Measurements from ENCODE around the gene SCN8A. TPM values are rescaled to one million over a fixed set of nuclear protein-coding genes. Genes with fewer than 3 reads are reported as not detected.

Gene SCN8A
- total RNA-seq, 8 experiments from 2014 or later = 4.5 to 35.3 (median 14.4) TPM

DNA sequence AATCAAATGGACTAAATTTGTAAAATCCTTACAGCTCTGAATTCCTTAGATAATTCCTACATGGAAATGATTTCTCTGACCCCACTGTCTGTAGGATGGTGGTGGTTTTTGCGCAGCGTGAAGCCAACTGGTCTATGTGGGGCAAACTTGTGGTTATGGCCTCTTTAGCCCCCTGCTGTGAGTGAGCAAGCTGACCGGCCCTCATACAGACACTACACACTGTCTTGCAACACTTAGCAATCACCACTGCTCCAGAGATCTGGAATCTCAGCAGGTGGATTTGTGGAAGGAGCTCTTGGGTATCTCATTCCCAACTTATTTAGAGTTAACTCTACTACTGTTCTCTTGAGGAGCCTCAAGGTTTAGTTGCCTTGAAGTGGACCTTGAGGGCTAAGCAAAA, 70.2 kb downstream of the SCN8A start:
- no peak for ATAC-seq (replicated peaks in 6 of 8)
- WGBS, 10 experiments = 60 to 100% (median 91%) methylated on average over 1 to 3 of the region's 3 CpGs; no CpG with 5 or more reads in 2 of the 10 experiments
- Histone ChIP-seq H3K4me1 (replicated peaks in 1 of 2) (peaks cover under 1 to 2% of the 10 kb centered on the region in 2 donors), H3K4me3 (no peak overlapping the region), H3K27ac (no peak overlapping the region)
- in situ Hi-C loops (cut with MboI; ENCODE audit: low pct_unique_long_range_greater_than_20kb in 2 of 9, low sequenced_read_pairs in 9 of 9, unreplicated experiment in 9 of 9) = no loop called here

DNA sequence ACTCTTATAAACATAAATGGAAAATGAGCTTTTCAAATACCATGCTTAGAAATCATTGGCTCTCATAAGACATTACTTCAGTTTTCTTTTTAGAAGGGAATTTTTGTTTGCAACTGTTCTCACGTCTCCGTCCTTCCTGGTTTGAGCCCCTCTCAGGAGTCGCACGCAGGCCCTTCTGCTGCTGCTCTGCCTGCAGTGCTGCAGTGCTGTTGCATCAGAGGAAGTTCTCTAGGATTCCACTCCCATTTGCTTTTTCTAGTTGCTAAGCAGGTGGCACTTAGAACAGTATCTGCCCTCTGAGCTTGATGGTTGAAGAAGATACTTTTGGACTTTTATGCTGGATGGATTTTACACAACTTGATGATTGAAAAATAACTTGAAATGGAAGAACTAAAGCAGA, 70.8 kb downstream of the SCN8A start:
- peak in 2 of 8 experiments; percentile 38 to 53 for ATAC-seq (replicated peaks in 6 of 8)
- in situ Hi-C loops (cut with MboI; ENCODE audit: low pct_unique_long_range_greater_than_20kb in 2 of 9, low sequenced_read_pairs in 9 of 9, unreplicated experiment in 9 of 9) = no loop called here
- Histone ChIP-seq H3K27ac (no peak overlapping the region), H3K4me1 (replicated peaks in 1 of 2) (peaks cover 5 to 7% of the 10 kb centered on the region in 2 donors), H3K4me3 (no peak overlapping the region)
- WGBS, 10 experiments = 60 to 93% (median 82%) methylated on average over 1 to 4 of the region's 4 CpGs; no CpG with 5 or more reads in 2 of the 10 experiments

DNA sequence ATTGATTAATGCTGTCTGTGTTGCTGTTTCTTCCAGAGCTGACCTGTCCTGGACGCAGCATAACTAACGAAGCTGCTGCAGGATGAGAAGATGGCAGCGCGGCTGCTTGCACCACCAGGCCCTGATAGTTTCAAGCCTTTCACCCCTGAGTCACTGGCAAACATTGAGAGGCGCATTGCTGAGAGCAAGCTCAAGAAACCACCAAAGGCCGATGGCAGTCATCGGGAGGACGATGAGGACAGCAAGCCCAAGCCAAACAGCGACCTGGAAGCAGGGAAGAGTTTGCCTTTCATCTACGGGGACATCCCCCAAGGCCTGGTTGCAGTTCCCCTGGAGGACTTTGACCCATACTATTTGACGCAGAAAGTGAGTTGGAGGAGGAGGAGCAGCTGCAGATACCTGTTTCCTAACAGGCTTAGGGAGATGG, 71.7 kb downstream of the SCN8A start:
- in situ Hi-C loops (cut with MboI; ENCODE audit: low pct_unique_long_range_greater_than_20kb in 2 of 9, low sequenced_read_pairs in 9 of 9, unreplicated experiment in 9 of 9) = no loop called here
- Histone ChIP-seq H3K4me3 (no peak overlapping the region), H3K27ac (no peak overlapping the region), H3K4me1 (replicated peaks in 1 of 2) (peaks cover 5 to 13% of the 10 kb centered on the region in 2 donors)
- ATAC-seq (replicated peaks in 6 of 8) = no peak
- 88 to 100% (median 91%) methylated on average over 1 to 9 of the region's 11 CpGs; no CpG with 5 or more reads in 6 of the 10 experiments for WGBS, 10 experiments

GRCh38 chr12:51663390-51663789, 72.4 kb downstream of the SCN8A start:
- in situ Hi-C loops (cut with MboI; ENCODE audit: low pct_unique_long_range_greater_than_20kb in 2 of 9, low sequenced_read_pairs in 9 of 9, unreplicated experiment in 9 of 9) = no loop called here
- Histone ChIP-seq H3K4me1 (replicated peaks in 1 of 2) (peaks cover 5 to 13% of the 10 kb centered on the region in 2 donors), H3K4me3 (no peak overlapping the region), H3K27ac (no peak overlapping the region)
- ATAC-seq (replicated peaks in 6 of 8) = no peak

DNA sequence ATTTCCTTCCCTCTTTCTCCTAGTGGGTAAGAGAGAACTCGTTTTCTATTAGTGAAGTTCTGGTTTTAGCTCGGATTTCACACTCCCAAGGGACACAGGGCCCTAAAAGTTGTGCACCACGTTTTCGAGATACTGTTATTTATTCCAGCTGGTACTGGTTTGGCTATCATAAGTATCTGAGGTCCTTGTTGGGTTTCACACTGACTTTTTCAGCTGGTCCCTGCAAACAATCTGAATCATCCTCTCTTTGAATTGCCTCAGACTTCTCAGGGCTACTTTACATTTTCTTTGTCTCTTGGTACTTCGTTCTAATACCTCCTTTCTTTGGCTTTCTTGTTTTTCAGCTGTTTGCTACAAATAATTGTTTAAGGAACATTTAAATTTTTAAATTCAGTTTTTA, 75.7 kb downstream of the SCN8A start:
- WGBS, 10 experiments = 19 to 80% (median 40%) methylated on average over 1 to 5 of the region's 5 CpGs
- H3K4me1 ChIP-seq (replicated peaks in 1 of 2) = peaks cover 5 to 13% of the 10 kb centered on the region in 2 donors
- peak in 5 of 8 experiments; percentile 57 to 78 (median 66) for ATAC-seq (replicated peaks in 6 of 8)
- peak overlapping the region in 1 of 2 donors; percentile 52 for H3K27ac ChIP-seq
- no peak overlapping the region for H3K4me3 ChIP-seq
- in situ Hi-C loops (cut with MboI; ENCODE audit: low pct_unique_long_range_greater_than_20kb in 2 of 9, low sequenced_read_pairs in 9 of 9, unreplicated experiment in 9 of 9) = no loop called here

- H3K4me3 ChIP-seq = no peak overlapping the region
- H3K27ac ChIP-seq = no peak overlapping the region
- peaks cover 5 to 13% of the 10 kb centered on the region in 2 donors for H3K4me1 ChIP-seq (replicated peaks in 1 of 2)
- WGBS, 10 experiments = 95 to 100% (median 100%) methylated on average over 2 of the region's 2 CpGs; no CpG with 5 or more reads in 1 of the 10 experiments
- no peak for ATAC-seq (replicated peaks in 6 of 8)
- in situ Hi-C loops (cut with MboI; ENCODE audit: low pct_unique_long_range_greater_than_20kb in 2 of 9, low sequenced_read_pairs in 9 of 9, unreplicated experiment in 9 of 9) = no loop called here
Measured at GRCh38 chr12:51667269-51667668, 76.2 kb downstream of the SCN8A start.

DNA sequence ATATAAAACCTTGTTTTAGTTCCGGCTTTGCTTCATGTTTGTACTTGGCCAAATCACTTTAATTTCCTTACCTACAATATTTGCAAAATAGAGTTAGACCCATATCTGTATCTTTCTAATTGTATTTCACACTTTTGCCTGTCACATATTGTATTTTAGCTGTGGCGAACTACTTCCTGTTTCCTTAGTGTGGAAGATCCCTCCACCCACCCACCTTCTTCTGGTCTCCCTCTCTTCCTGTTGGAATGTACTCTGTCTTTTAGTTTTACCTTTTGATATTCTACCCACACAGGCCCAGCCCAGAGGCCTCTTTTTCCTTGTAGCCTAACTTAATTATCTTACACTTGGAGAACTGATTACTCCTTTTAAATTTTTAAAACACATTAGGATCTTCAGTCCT, 78.2 kb downstream of the SCN8A start:
- in situ Hi-C loops (cut with MboI; ENCODE audit: low pct_unique_long_range_greater_than_20kb in 2 of 9, low sequenced_read_pairs in 9 of 9, unreplicated experiment in 9 of 9) = no loop called here
- 93 to 100% (median 100%) methylated on average over 1 to 2 of the region's 2 CpGs for WGBS, 10 experiments
- Histone ChIP-seq H3K27ac (no peak overlapping the region), H3K4me1 (replicated peaks in 1 of 2) (peaks cover 5 to 13% of the 10 kb centered on the region in 2 donors), H3K4me3 (no peak overlapping the region)
- ATAC-seq (replicated peaks in 6 of 8) = no peak

DNA sequence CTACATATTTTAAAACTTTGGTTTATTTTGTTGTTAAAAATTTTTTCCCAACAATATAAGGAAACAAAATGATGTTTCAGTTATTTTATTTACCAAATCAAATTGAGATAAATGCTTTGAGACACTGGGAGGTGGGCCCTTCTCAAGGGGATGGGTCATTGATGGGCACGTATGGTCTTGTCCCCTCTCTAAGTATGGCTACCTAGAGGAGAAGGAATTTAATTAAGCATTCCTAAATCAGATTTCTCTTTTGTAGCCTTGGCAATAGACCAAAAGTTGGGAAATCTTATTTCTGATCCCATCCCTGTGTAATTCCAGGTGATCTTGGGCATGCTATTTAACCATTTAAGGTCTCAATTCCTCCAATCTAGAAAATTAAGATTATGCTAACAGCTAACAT, 79.0 kb downstream of the SCN8A start:
- in situ Hi-C loops (cut with MboI; ENCODE audit: low pct_unique_long_range_greater_than_20kb in 2 of 9, low sequenced_read_pairs in 9 of 9, unreplicated experiment in 9 of 9) = no loop called here
- peaks cover 5 to 13% of the 10 kb centered on the region in 2 donors for H3K4me1 ChIP-seq (replicated peaks in 1 of 2)
- ATAC-seq (replicated peaks in 6 of 8) = no peak
- no peak overlapping the region for H3K4me3 ChIP-seq
- no peak overlapping the region for H3K27ac ChIP-seq
- 83 to 100% (median 100%) methylated on average over 1 of the region's 1 CpG; no CpG with 5 or more reads in 4 of the 10 experiments for WGBS, 10 experiments

DNA sequence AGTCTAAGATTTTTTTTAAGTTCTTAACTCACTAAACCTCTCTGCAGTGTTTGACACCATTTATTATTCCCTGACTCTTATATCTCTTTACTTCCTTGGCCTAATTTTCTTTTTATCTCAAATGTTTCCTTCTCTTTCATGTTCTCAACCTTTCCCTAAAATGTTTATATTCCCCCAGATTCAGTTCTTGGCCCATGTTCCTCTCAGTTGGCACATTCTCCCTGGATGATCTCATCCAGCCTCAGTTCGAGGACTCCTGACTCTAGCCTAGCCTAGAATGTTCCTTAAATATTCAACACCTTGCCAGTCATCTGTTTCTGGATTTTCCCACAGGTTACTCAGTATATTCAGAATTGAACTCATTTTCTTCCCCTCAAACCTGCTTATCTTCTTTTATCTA, 81.3 kb downstream of the SCN8A start:
- 11 to 100% (median 75%) methylated on average over 1 of the region's 1 CpG; no CpG with 5 or more reads in 1 of the 10 experiments for WGBS, 10 experiments
- no peak for ATAC-seq (replicated peaks in 6 of 8)
- H3K4me3 ChIP-seq = no peak overlapping the region
- H3K27ac ChIP-seq = no peak overlapping the region
- in situ Hi-C loops (cut with MboI; ENCODE audit: low pct_unique_long_range_greater_than_20kb in 2 of 9, low sequenced_read_pairs in 9 of 9, unreplicated experiment in 9 of 9) = no loop called here
- peaks cover 0 to 9% of the 10 kb centered on the region in 2 donors for H3K4me1 ChIP-seq (replicated peaks in 1 of 2)

DNA sequence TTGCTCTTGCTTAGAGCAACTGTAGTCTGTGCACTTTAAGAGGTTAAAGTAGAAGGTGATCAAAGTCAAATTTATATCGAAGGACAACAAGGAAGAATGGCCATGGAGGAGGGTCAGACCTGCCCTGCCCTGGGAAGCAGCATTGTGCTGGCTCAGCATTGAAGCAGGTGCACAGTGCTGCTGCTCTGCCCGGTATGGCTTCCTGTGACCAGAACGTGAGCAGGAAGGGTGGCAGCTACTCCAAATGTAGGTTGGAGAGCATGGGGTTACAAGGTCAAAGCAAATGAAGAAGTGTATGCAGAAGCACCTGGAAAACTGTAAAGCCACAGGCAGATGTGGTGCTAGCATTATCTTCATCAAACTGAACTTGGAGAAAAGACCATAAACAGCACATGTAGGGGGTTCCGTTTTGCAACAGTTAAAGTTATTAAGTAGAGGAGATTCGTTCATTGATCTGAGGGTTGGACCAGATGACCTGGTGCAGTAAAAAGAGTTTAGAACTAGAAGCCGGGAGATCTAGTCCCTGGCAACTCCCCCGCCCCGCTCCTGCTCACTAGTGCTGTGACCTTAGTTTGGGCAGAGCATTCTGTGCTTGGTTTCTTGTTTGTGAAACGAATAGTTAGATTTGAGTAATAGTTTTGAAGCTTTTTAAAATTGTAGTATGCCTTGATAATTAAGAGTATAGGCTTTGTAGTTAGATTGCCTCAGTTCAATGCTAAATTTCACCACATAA, 84.2 kb downstream of the SCN8A start:
- Histone ChIP-seq H3K27ac (no peak overlapping the region), H3K4me3 (no peak overlapping the region), H3K4me1 (replicated peaks in 1 of 2) (peaks cover 0 to 15% of the 10 kb centered on the region in 2 donors)
- 50 to 100% (median 68%) methylated on average over 1 to 9 of the region's 9 CpGs for WGBS, 10 experiments
- in situ Hi-C loops (cut with MboI; ENCODE audit: low pct_unique_long_range_greater_than_20kb in 2 of 9, low sequenced_read_pairs in 9 of 9, unreplicated experiment in 9 of 9) = loop anchor here in 1 of 9 experiments (25.0 kb wide), 1 partner anchor 238 kb away; no protein-coding TSS in a partner anchor
- no peak for ATAC-seq (replicated peaks in 6 of 8)

- WGBS, 10 experiments = 13 to 100% (median 78%) methylated on average over 1 to 2 of the region's 2 CpGs
- Histone ChIP-seq H3K4me3 (no peak overlapping the region), H3K4me1 (replicated peaks in 1 of 2) (peaks cover 0 to 15% of the 10 kb centered on the region in 2 donors), H3K27ac (no peak overlapping the region)
- in situ Hi-C loops (cut with MboI; ENCODE audit: low pct_unique_long_range_greater_than_20kb in 2 of 9, low sequenced_read_pairs in 9 of 9, unreplicated experiment in 9 of 9) = loop anchor here in 1 of 9 experiments (25.0 kb wide), 1 partner anchor 240 kb away; no protein-coding TSS in a partner anchor
- ATAC-seq (replicated peaks in 6 of 8) = no peak
Measured at GRCh38 chr12:51676875-51677274, 85.8 kb downstream of the SCN8A start.

DNA sequence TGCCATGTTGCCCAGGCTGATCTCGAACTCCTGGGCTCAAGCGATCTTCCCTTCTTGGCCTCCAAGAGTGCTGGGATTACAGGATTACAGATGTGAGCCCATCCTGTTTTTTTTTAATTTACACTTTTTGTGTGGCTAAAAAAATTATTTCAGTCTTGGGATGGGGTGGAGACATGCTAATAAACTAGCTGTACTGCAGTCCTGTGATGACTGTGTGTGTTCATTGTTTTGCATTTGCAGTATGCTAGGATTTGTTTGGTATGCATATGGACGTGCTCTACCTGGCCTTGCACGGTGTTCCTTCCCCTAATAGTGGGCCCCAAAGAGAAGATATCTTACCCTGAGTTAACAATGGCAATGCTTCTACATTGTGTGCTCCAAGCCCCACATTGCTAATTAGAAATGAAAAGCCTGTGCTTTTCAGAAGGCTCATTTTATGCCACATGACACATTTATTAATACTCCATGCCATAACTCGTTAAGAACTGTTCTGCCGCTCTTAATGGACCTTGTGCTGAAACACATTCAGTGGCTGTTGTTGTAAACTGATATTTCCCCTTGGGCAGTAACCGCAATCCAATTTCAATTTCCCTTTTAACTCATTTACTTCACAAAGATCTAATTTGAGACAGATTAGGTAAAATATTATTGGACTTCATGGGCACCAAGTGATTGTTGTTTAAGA, 86.4 kb downstream of the SCN8A start:
- no peak overlapping the region for H3K27ac ChIP-seq
- peak in 5 of 8 experiments; percentile 26 to 89 (median 82) for ATAC-seq (replicated peaks in 6 of 8)
- no peak overlapping the region for H3K4me3 ChIP-seq
- peaks cover 0 to 16% of the 10 kb centered on the region in 2 donors for H3K4me1 ChIP-seq (replicated peaks in 1 of 2)
- WGBS, 10 experiments = 21 to 100% (median 83%) methylated on average over 1 to 7 of the region's 7 CpGs
- in situ Hi-C loops (cut with MboI; ENCODE audit: low pct_unique_long_range_greater_than_20kb in 2 of 9, low sequenced_read_pairs in 9 of 9, unreplicated experiment in 9 of 9) = loop anchor here in 1 of 9 experiments (25.0 kb wide), 1 partner anchor 240 kb away; no protein-coding TSS in a partner anchor

DNA sequence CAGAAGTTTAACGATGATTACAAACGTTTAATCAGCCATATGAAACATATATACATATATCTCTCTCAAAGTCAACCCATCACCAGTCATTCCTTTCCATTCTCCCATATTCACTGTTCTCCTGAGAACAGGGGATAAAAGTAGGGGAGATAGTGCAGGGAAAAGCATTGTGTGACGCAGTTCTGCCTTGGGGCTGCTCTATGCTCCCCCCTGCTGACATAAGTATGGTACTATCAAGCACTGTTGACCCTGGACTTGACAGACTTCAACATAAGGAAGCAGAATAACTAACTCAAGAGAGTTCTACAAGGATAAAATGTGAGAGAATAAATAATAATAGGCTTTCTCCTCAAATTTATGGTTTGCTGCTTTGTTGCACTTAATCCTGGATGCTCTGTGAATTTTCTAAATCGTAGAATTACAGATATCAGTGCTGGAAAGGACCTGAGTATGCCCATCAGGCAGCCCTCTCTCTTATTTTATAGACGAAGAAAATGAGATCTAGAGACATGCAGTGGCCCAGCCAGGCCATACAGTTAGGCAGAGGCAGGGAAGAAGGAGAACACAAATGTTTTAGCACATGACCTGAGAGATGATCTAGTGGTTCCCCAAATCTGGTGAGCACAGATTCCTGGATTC, 87.2 kb downstream of the SCN8A start:
- peaks cover 7 to 24% of the 10 kb centered on the region in 2 donors for H3K4me1 ChIP-seq (replicated peaks in 1 of 2)
- H3K27ac ChIP-seq = no peak overlapping the region
- peak; percentile 44 to 86 (median 74) for ATAC-seq (replicated peaks in 6 of 8)
- in situ Hi-C loops (cut with MboI; ENCODE audit: low pct_unique_long_range_greater_than_20kb in 2 of 9, low sequenced_read_pairs in 9 of 9, unreplicated experiment in 9 of 9) = loop anchor here in 1 of 9 experiments (25.0 kb wide), 1 partner anchor 241 kb away; no protein-coding TSS in a partner anchor
- no peak overlapping the region for H3K4me3 ChIP-seq
- WGBS, 10 experiments = 38 to 86% (median 70%) methylated on average over 2 to 5 of the region's 5 CpGs; no CpG with 5 or more reads in 1 of the 10 experiments
